Neural crest cell (in vitro differentiated cells): ENCODE measurements around the gene RPRD1B. TPM values are rescaled to one million over a fixed set of nuclear protein-coding genes. Genes with fewer than 3 reads are reported as not detected.
A peak's percentile ranks its signal among the peaks of the same experiment; 100 is the strongest.

ENCODE experiments used
- DNase-seq: peaks from one replicate; pipeline ENCODE4 v3.0.0; 2021; ENCODE audit warnings: low read depth, mixed read lengths, low spot score
- H3K27ac Mint-ChIP-seq: one replicate; pipeline ENCODE4 v1.8.0; 2021; ENCODE audit warnings: mild to moderate bottlenecking, mixed read lengths; ENCODE audit not compliant: unreplicated experiment
- H3K27me3 Mint-ChIP-seq: 2 replicates; pipeline ENCODE4 v1.8.0; 2021; ENCODE audit warnings: low read depth, mild to moderate bottlenecking, mixed read lengths
- H3K36me3 Mint-ChIP-seq: 2 replicates; pipeline ENCODE4 v1.8.0; 2021; ENCODE audit warnings: low read depth, mild to moderate bottlenecking, mixed read lengths
- H3K4me1 Mint-ChIP-seq: 2 replicates; pipeline ENCODE4 v1.8.0; 2021; ENCODE audit warnings: mixed read lengths
- H3K4me3 Mint-ChIP-seq: one replicate; pipeline ENCODE4 v1.8.0; 2021; ENCODE audit warnings: mild to moderate bottlenecking, mixed read lengths
- H3K9me3 Mint-ChIP-seq: 2 replicates; pipeline ENCODE4 v1.8.0; 2021; ENCODE audit warnings: mixed read lengths
- CTCF ChIP-seq: fragments of 200-600 bp; sonication (generic); conservative IDR thresholded peaks from 2 replicates; pipeline ENCODE4 v1.5.0; 2021; ENCODE audit warnings: antibody characterized with exemption, mild to moderate bottlenecking
- total RNA-seq: library from RNA; stranded (reverse); gene quantifications from 2 replicates; pipeline ENCODE4 v1.2.1, GENCODE V29; 2021

RPRD1B gene
- total RNA-seq, 1 donor from 2014 or later, result 41.1 TPM

- no peak overlapping the region for H3K4me3 Mint-ChIP-seq
- no peaks in the 10 kb centered on the region for H3K27me3 Mint-ChIP-seq
- H3K36me3 Mint-ChIP-seq, result peaks cover 2% of the 10 kb centered on the region
- peaks cover 54% of the 10 kb centered on the region for H3K4me1 Mint-ChIP-seq
- peak overlapping the region; percentile 90 for H3K27ac Mint-ChIP-seq
- no peak for TF ChIP-seq CTCF
- DNase-seq, result no peak
- no peaks in the 10 kb centered on the region for H3K9me3 Mint-ChIP-seq
These were observed 45.8 kb upstream of the RPRD1B start for GRCh38 chr20:37987602-37988290.

GRCh38 chr20:37988306-37988954 lies 45.1 kb upstream of the RPRD1B start:
- Mint-ChIP-seq H3K4me3 (no peak overlapping the region), H3K27me3 (no peaks in the 10 kb centered on the region), H3K36me3 (no peaks in the 10 kb centered on the region), H3K9me3 (no peaks in the 10 kb centered on the region), H3K27ac (no peak overlapping the region), H3K4me1 (peaks cover 54% of the 10 kb centered on the region)
- TF ChIP-seq CTCF, result no peak
- DNase-seq, result no peak

GRCh38 chr20:37989601-37990295 lies 43.8 kb upstream of the RPRD1B start:
- no peak for TF ChIP-seq CTCF
- no peak for DNase-seq
- H3K4me3 Mint-ChIP-seq, result no peak overlapping the region
- H3K9me3 Mint-ChIP-seq, result no peaks in the 10 kb centered on the region
- H3K27me3 Mint-ChIP-seq, result no peaks in the 10 kb centered on the region
- no peaks in the 10 kb centered on the region for H3K36me3 Mint-ChIP-seq
- peaks cover 41% of the 10 kb centered on the region for H3K4me1 Mint-ChIP-seq
- H3K27ac Mint-ChIP-seq, result no peak overlapping the region

GRCh38 chr20:37990571-37991151 lies 42.9 kb upstream of the RPRD1B start:
- Mint-ChIP-seq H3K27ac (peak overlapping the region; percentile 82), H3K4me3 (no peak overlapping the region)

More at GRCh38 chr20:37990571-37991151, 42.9 kb upstream of the RPRD1B start:
- no peak for TF ChIP-seq CTCF
- peaks cover 37% of the 10 kb centered on the region for H3K4me1 Mint-ChIP-seq
- peaks cover 6% of the 10 kb centered on the region for H3K36me3 Mint-ChIP-seq
- H3K9me3 Mint-ChIP-seq, result no peaks in the 10 kb centered on the region
- no peak for DNase-seq
- H3K27me3 Mint-ChIP-seq, result no peaks in the 10 kb centered on the region
